IMR-90 (cell line): ENCODE data around the gene CALCOCO1. TPM values are rescaled to one million over a fixed set of nuclear protein-coding genes. Genes with fewer than 3 reads are reported as not detected.
A peak's percentile ranks its signal among the peaks of the same experiment; 100 is the strongest.

Experiments
- ATAC-seq: fragments of 200-7000 bp; cut with Tn5 transposase; 2 replicates; pipeline ENCODE4 v1.9.1; 2020; ENCODE audit warnings: low read depth, mild to moderate bottlenecking, moderate library complexity
- BruUV-seq: library from RNA; stranded (reverse); fragments of 400-500 nt; replicated peaks from 2 replicates; lab custom pipeline; 2021; lab: Mats Ljungman, UMichigan
- CTCF ChIA-PET: fragments of 300-600 bp; formaldehyde crosslinking; extraction: SDS; loops from one replicate; lab custom pipeline; 2021; ENCODE audit warnings: antibody characterized with exemption; lab: Yijun Ruan, JAX
- POLR2A ChIA-PET: fragments of 300-600 bp; sonication (Branson Sonifier 250); formaldehyde crosslinking; loops from one replicate; lab custom pipeline; 2022; ENCODE audit warnings: antibody characterized with exemption; ENCODE audit not compliant: unreplicated experiment; lab: Charles Lee
- DNase-seq: peaks from one replicate; pipeline ENCODE4 v3.0.0; 2013
- H2AFZ ChIP-seq: replicated peaks from 2 replicates; pipeline ENCODE3; 2013; ENCODE audit warnings: low read length, mild to moderate bottlenecking; ENCODE audit not compliant: poor library complexity
- H2AK5ac ChIP-seq: 2 replicates; pipeline ENCODE4 v1.6.1; 2013; ENCODE audit warnings: low read depth, low read length, inconsistent platforms
- H2AK9ac ChIP-seq: replicated peaks from 2 replicates; pipeline ENCODE3; 2013; ENCODE audit warnings: mild to moderate bottlenecking, low read depth, low read length, moderate library complexity; ENCODE audit not compliant: poor library complexity
- H2BK120ac ChIP-seq: 2 replicates; pipeline ENCODE4 v1.6.1; 2013; ENCODE audit warnings: low read depth, low read length, inconsistent platforms
- H2BK15ac ChIP-seq: 3 replicates; pipeline ENCODE4 v1.6.1; 2013; ENCODE audit warnings: low read depth, low read length, inconsistent platforms
- H2BK20ac ChIP-seq: 2 replicates; pipeline ENCODE4 v1.6.1; 2013; ENCODE audit warnings: low read depth, mild to moderate bottlenecking, inconsistent platforms, low read length, moderate library complexity
- H2BK5ac ChIP-seq: 2 replicates; pipeline ENCODE4 v1.6.1; 2013; ENCODE audit warnings: mild to moderate bottlenecking, low read depth, low read length, inconsistent platforms; ENCODE audit not compliant: poor library complexity, severe bottlenecking
- H3K14ac ChIP-seq: replicated peaks from 2 replicates; pipeline ENCODE4 v1.6.1; 2013; ENCODE audit warnings: low read depth, low read length, inconsistent platforms
- H3K18ac ChIP-seq: 2 replicates; pipeline ENCODE4 v1.6.1; 2013; ENCODE audit warnings: low read depth, low read length, control low read depth
- H3K23ac ChIP-seq: 2 replicates; pipeline ENCODE4 v1.6.1; 2013; ENCODE audit warnings: low read depth, low read length, inconsistent platforms
- H3K27ac ChIP-seq: 2 replicates; pipeline ENCODE4 v1.5.1; 2013; ENCODE audit warnings: mild to moderate bottlenecking, control low read depth, low read length; ENCODE audit not compliant: insufficient read depth
- H3K27me3 ChIP-seq: 2 replicates; pipeline ENCODE4 v1.6.1; 2013; ENCODE audit warnings: low read length; ENCODE audit not compliant: control insufficient read depth, insufficient read depth
- H3K36me3 ChIP-seq: 2 replicates; pipeline ENCODE4 v1.6.1; 2013; ENCODE audit warnings: low read length, mixed read lengths; ENCODE audit not compliant: control insufficient read depth, insufficient read depth
- H3K4ac ChIP-seq: 2 replicates; pipeline ENCODE4 v1.6.1; 2013; ENCODE audit warnings: low read depth, low read length, inconsistent platforms
- H3K4me1 ChIP-seq: 2 replicates; pipeline ENCODE4 v1.6.1; 2013; ENCODE audit warnings: low read length, mixed read lengths; ENCODE audit not compliant: control insufficient read depth, insufficient read depth
- H3K4me2 ChIP-seq: 2 replicates; pipeline ENCODE4 v1.6.1; 2013; ENCODE audit warnings: low read depth, mild to moderate bottlenecking, control low read depth, low read length, moderate library complexity
- H3K4me3 ChIP-seq: 2 replicates; pipeline ENCODE4 v1.5.1; 2013; ENCODE audit warnings: low read depth, mild to moderate bottlenecking, control low read depth, low read length, moderate library complexity; ENCODE audit not compliant: insufficient read depth
- H3K56ac ChIP-seq: 2 replicates; pipeline ENCODE4 v1.6.1; 2013; ENCODE audit warnings: low read length, inconsistent platforms; ENCODE audit not compliant: insufficient read depth; ENCODE audit errors: extremely low read depth
- H3K79me1 ChIP-seq, 2 experiments: 2 replicates each; pipeline ENCODE4 v1.6.1; 2013; ENCODE audit warnings: low read length in 2 of 2, inconsistent platforms in 1 of 2, low read depth in 1 of 2
- H3K9ac ChIP-seq: 2 replicates; pipeline ENCODE4 v1.6.1; 2013; ENCODE audit warnings: low read depth, low read length, control low read depth
- H3K9me1 ChIP-seq: 2 replicates; pipeline ENCODE4 v1.6.1; 2013; ENCODE audit warnings: low read length, inconsistent platforms; ENCODE audit not compliant: insufficient read depth
- H3K9me3 ChIP-seq: 2 replicates; pipeline ENCODE4 v1.6.1; 2013; ENCODE audit warnings: low read length; ENCODE audit not compliant: control insufficient read depth, insufficient read depth
- H4K20me1 ChIP-seq: 2 replicates; pipeline ENCODE4 v1.6.1; 2013; ENCODE audit warnings: low read length, inconsistent platforms; ENCODE audit not compliant: insufficient read depth
- H4K5ac ChIP-seq: 2 replicates; pipeline ENCODE4 v1.6.1; 2013; ENCODE audit warnings: mild to moderate bottlenecking, low read depth, low read length, control low read depth
- H4K8ac ChIP-seq, 2 experiments: 2 replicates each; pipeline ENCODE4 v1.6.1; 2013; ENCODE audit warnings: low read depth in 2 of 2, low read length in 2 of 2, control low read depth in 1 of 2, inconsistent platforms in 1 of 2
- H4K91ac ChIP-seq: 2 replicates; pipeline ENCODE4 v1.6.1; 2013; ENCODE audit warnings: low read depth, low read length, inconsistent platforms; ENCODE audit not compliant: insufficient read depth
- BHLHE40 ChIP-seq: fragments of 150-350 bp; IDR thresholded peaks from 2 replicates; pipeline ENCODE4 v1.6.1; 2016; ENCODE audit warnings: mild to moderate bottlenecking, low read depth, low read length
- whole genome bisulfite sequencing, 2 experiments: methylation state at CpG; one replicate each; pipeline versions ENCODE4 v1.1.5 to v1.1.7; 2013; ENCODE audit warnings: missing lambda C conversion rate in 2 of 2; ENCODE audit not compliant: insufficient read length in 1 of 2; ENCODE audit errors: extremely low coverage in 2 of 2; 5-methylcytosine and 5-hydroxymethylcytosine counted together
- dilution Hi-C: fragments of 300-500 bp; cut with HindIII; formaldehyde crosslinking; loops from one replicate; pipeline ENCODE4 v1.14.3; 2018; ENCODE audit warnings: low sequenced_read_pairs; ENCODE audit not compliant: unreplicated experiment
- in situ Hi-C: fragments of 300-500 bp; cut with MboI; formaldehyde crosslinking; loops from 3 replicates; pipeline ENCODE4 v1.14.3; 2019; ENCODE audit warnings: low sequenced_read_pairs, inconsistent platforms, mixed read lengths
- intact Hi-C: fragments of 100-400 bp; cut with micrococcal nuclease; formaldehyde crosslinking; loops from 2 replicates; pipeline ENCODE4 v1.10.0; 2022
- polyA plus RNA-seq, 3 experiments: library from polyadenylated mRNA; depleted of rRNA; stranded (reverse); fragments of >200 nt; gene quantifications; 2 replicates each; pipeline ENCODE4 v1.2.3, GENCODE V29; 2012; ENCODE audit warnings: low replicate concordance in 1 of 3
- total RNA-seq: library from RNA; depleted of rRNA; stranded (reverse); fragments of >200 nt; gene quantifications from 2 replicates; pipeline ENCODE4 v1.2.3, GENCODE V29; 2012
- TF ChIP-seq, protein P1 (sequence below): fragments of 150-350 bp; IDR thresholded peaks from 2 replicates; pipeline ENCODE4 v1.6.1; 2016; ENCODE audit warnings: low read depth, mild to moderate bottlenecking, low read length, moderate library complexity, borderline replicate concordance

The CALCOCO1 gene
- total and polyA plus RNA-seq, 2 of the 4 experiments (the other 2 are of a cell fraction), result 156 to 169 TPM

DNA sequence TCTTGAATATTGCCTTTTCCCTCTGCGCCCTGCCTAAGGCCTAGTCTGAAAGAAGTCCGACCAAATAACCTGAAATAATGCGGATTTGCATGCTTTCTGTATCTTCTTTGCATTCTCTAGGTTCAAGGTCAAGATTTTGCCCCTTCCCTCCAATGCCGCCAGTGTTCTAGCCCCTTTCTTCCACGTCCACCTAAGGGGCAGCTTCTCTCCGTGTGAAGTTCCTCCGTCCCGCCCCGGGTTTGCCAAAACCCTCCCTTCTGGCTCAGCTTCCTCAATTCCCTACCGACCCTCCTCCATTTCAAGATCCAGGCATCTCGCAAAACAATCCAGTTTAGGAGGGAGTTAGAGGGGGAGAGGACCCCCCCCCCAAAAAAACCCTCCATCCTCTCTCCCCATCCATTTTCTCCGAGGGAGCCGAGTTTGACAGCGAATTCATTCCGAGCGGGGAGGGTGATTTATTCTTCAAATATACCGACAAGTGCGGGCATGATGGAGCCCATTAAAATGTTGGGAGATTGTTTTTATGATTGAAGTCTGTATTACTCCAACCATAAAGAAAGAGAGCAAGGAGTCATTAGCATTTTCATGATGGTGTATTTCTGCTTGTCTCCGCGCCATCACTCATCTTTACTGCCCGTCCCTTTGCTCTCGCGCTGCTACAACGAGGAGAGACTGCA, 30.5 kb downstream of the CALCOCO1 start:
- ChIA-PET POLR2A (no interaction called here), CTCF (interaction anchor here (1.2 kb wide), 1 partner anchor 49 kb away, joined by 4 read pairs; no protein-coding TSS in a partner anchor)
- Histone ChIP-seq H3K9me1 (no peaks in the 10 kb centered on the region), H3K9ac (no peak overlapping the region), H4K20me1 (no peaks in the 10 kb centered on the region), H3K27ac (no peak overlapping the region), H2AK9ac (no peak overlapping the region), H3K18ac (no peak overlapping the region), H4K5ac (no peak overlapping the region), H3K14ac (no peak overlapping the region), H3K4me3 (no peak overlapping the region), H2BK20ac (no peak overlapping the region), H2BK5ac (no peak overlapping the region), H3K23ac (no peak overlapping the region), H2AFZ (peak overlapping the region; percentile 75), H2BK15ac (no peak overlapping the region), H3K27me3 (peaks cover 57% of the 10 kb centered on the region), H3K4ac (no peak overlapping the region), H2AK5ac (no peak overlapping the region), H4K91ac (no peak overlapping the region), H3K56ac (no peak overlapping the region), H3K4me1 (peaks cover 2% of the 10 kb centered on the region; the same call in 1 of the 2 replicates), H3K79me1 (no peaks in the 10 kb centered on the region), H3K4me2 (no peak overlapping the region), H3K9me3 (no peaks in the 10 kb centered on the region), H2BK120ac (no peak overlapping the region), H3K36me3 (no peaks in the 10 kb centered on the region), H4K8ac (no peak overlapping the region)
- intact Hi-C loops (no loop called here), dilution Hi-C loops (no loop called here), in situ Hi-C loops (no loop called here)
- ATAC-seq (no peak), DNase-seq (no peak)
- WGBS, 2 experiments, result 33% methylated on average over 1 of the region's 24 CpGs; no CpG with 5 or more reads in 1 of the 2 experiments
- TF ChIP-seq, protein P1, sequence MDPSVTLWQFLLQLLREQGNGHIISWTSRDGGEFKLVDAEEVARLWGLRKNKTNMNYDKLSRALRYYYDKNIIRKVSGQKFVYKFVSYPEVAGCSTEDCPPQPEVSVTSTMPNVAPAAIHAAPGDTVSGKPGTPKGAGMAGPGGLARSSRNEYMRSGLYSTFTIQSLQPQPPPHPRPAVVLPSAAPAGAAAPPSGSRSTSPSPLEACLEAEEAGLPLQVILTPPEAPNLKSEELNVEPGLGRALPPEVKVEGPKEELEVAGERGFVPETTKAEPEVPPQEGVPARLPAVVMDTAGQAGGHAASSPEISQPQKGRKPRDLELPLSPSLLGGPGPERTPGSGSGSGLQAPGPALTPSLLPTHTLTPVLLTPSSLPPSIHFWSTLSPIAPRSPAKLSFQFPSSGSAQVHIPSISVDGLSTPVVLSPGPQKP, result no peak
- TF ChIP-seq BHLHE40, result no peak
- BruUV-seq, result no TSS peak
